ENCODE data around the gene KIF5C. TPM values are rescaled to one million over a fixed set of nuclear protein-coding genes. Genes with fewer than 3 reads are reported as not detected.
"Not testable (repeated sequence)": the region's sequence is repeated elsewhere in the genome, so short reads cannot be mapped to it uniquely, and the experiment has no call there.

Gene KIF5C
- total RNA-seq, 1 experiment from 2014 or later = 0.21 TPM

GRCh38 chr2:148978026-148978685, 103.1 kb downstream of the KIF5C start:
- ChIA-PET CTCF (interaction anchor here (0.7 to 1.2 kb wide), 4 partner anchors 13 to 884 kb away, joined by 3 read pairs; no protein-coding TSS in a partner anchor), POLR2A (interaction anchor here (0.6 kb wide), 1 partner anchor 1154 kb away, joined by 3 read pairs; no protein-coding TSS in a partner anchor)
- Mint-ChIP-seq H3K36me3 (ENCODE audit: insufficient read depth, unreplicated experiment) (no peaks in the 10 kb centered on the region), H3K27me3 (ENCODE audit: insufficient read depth, unreplicated experiment) (no peaks in the 10 kb centered on the region), H3K4me1 (ENCODE audit: insufficient read depth, unreplicated experiment) (no peaks in the 10 kb centered on the region), H3K27ac (ENCODE audit: low read depth, unreplicated experiment) (no peak overlapping the region), H3K9me3 (ENCODE audit: unreplicated experiment) (no peaks in the 10 kb centered on the region), H3K4me3 (ENCODE audit: unreplicated experiment) (no peak overlapping the region)
- BruUV-seq (replicated peaks) = no TSS peak
- intact Hi-C loops (cut with micrococcal nuclease) = no loop called here
- no peak for DNase-seq (ENCODE audit: unreplicated experiment)
- no peak for TF ChIP-seq CTCF (IDR thresholded peaks at IDR 0.05; ENCODE audit: unreplicated experiment)

- POLR2A ChIA-PET = interaction anchor here (0.6 kb wide), 1 partner anchor 1154 kb away, joined by 3 read pairs; no protein-coding TSS in a partner anchor
- H3K27ac Mint-ChIP-seq (ENCODE audit: low read depth, unreplicated experiment) = no peak overlapping the region
- no peaks in the 10 kb centered on the region for H3K4me1 Mint-ChIP-seq (ENCODE audit: insufficient read depth, unreplicated experiment)
- no peaks in the 10 kb centered on the region for H3K27me3 Mint-ChIP-seq (ENCODE audit: insufficient read depth, unreplicated experiment)
- no peaks in the 10 kb centered on the region for H3K36me3 Mint-ChIP-seq (ENCODE audit: insufficient read depth, unreplicated experiment)
- no peak overlapping the region for H3K4me3 Mint-ChIP-seq (ENCODE audit: unreplicated experiment)
- CTCF ChIA-PET = interaction anchor here (0.6 to 1.2 kb wide), 5 partner anchors 12 to 885 kb away, joined by 3 read pairs; no protein-coding TSS in a partner anchor
- intact Hi-C loops (cut with micrococcal nuclease) = no loop called here
- H3K9me3 Mint-ChIP-seq (ENCODE audit: unreplicated experiment) = no peaks in the 10 kb centered on the region
- DNase-seq (ENCODE audit: unreplicated experiment) = no peak
- no TSS peak for BruUV-seq (replicated peaks)
- TF ChIP-seq CTCF (IDR thresholded peaks at IDR 0.05; ENCODE audit: unreplicated experiment) = no peak
Measured at GRCh38 chr2:148978706-148979105, 103.7 kb downstream of the KIF5C start.

- no TSS peak for BruUV-seq (replicated peaks)
- no peaks in the 10 kb centered on the region for H3K27me3 Mint-ChIP-seq (ENCODE audit: insufficient read depth, unreplicated experiment)
- ChIA-PET CTCF (interaction anchor here (0.6 to 1.2 kb wide), 6 partner anchors 11 to 885 kb away, joined by 3 to 5 read pairs (median 3); no protein-coding TSS in a partner anchor), POLR2A (no interaction called here)
- no peaks in the 10 kb centered on the region for H3K9me3 Mint-ChIP-seq (ENCODE audit: unreplicated experiment)
- no peak for DNase-seq (ENCODE audit: unreplicated experiment)
- TF ChIP-seq CTCF (IDR thresholded peaks at IDR 0.05; ENCODE audit: unreplicated experiment) = no peak
- no peak overlapping the region for H3K27ac Mint-ChIP-seq (ENCODE audit: low read depth, unreplicated experiment)
- no peak overlapping the region for H3K4me3 Mint-ChIP-seq (ENCODE audit: unreplicated experiment)
- no peaks in the 10 kb centered on the region for H3K4me1 Mint-ChIP-seq (ENCODE audit: insufficient read depth, unreplicated experiment)
- H3K36me3 Mint-ChIP-seq (ENCODE audit: insufficient read depth, unreplicated experiment) = no peaks in the 10 kb centered on the region
- intact Hi-C loops (cut with micrococcal nuclease) = no loop called here
Measured at GRCh38 chr2:148979164-148979918, 104.3 kb downstream of the KIF5C start.

- POLR2A ChIA-PET = interaction anchor here (0.6 kb wide), 1 partner anchor 695 kb away, joined by 3 read pairs; no protein-coding TSS in a partner anchor
- DNase-seq (ENCODE audit: unreplicated experiment) = no peak
- Mint-ChIP-seq H3K4me3 (ENCODE audit: unreplicated experiment) (no peak overlapping the region), H3K27ac (ENCODE audit: low read depth, unreplicated experiment) (no peak overlapping the region), H3K36me3 (ENCODE audit: insufficient read depth, unreplicated experiment) (no peaks in the 10 kb centered on the region), H3K27me3 (ENCODE audit: insufficient read depth, unreplicated experiment) (no peaks in the 10 kb centered on the region), H3K9me3 (ENCODE audit: unreplicated experiment) (no peaks in the 10 kb centered on the region), H3K4me1 (ENCODE audit: insufficient read depth, unreplicated experiment) (no peaks in the 10 kb centered on the region)
- no TSS peak for BruUV-seq (replicated peaks)
- no peak for TF ChIP-seq CTCF (IDR thresholded peaks at IDR 0.05; ENCODE audit: unreplicated experiment)
- intact Hi-C loops (cut with micrococcal nuclease) = no loop called here
- CTCF ChIA-PET = interaction anchor here (0.7 to 1.0 kb wide), 2 partner anchors 10 to 16 kb away, joined by 4 to 5 read pairs; no protein-coding TSS in a partner anchor
Measured at GRCh38 chr2:148979919-148980277, 104.9 kb downstream of the KIF5C start.

- H3K27ac Mint-ChIP-seq (ENCODE audit: low read depth, unreplicated experiment); DNase-seq (ENCODE audit: unreplicated experiment); H3K27me3 Mint-ChIP-seq (ENCODE audit: insufficient read depth, unreplicated experiment); H3K4me1 Mint-ChIP-seq (ENCODE audit: insufficient read depth, unreplicated experiment); H3K4me3 Mint-ChIP-seq (ENCODE audit: unreplicated experiment); intact Hi-C loops (cut with micrococcal nuclease); H3K36me3 Mint-ChIP-seq (ENCODE audit: insufficient read depth, unreplicated experiment); H3K9me3 Mint-ChIP-seq (ENCODE audit: unreplicated experiment); BruUV-seq (replicated peaks): not testable (repeated sequence)
- ChIA-PET CTCF (interaction anchor here (0.6 to 1.5 kb wide), 4 partner anchors 10 to 471 kb away, joined by 3 to 7 read pairs (median 4); no protein-coding TSS in a partner anchor), POLR2A (interaction anchor here (0.6 kb wide), 1 partner anchor 695 kb away, joined by 3 read pairs; no protein-coding TSS in a partner anchor)
Measured at GRCh38 chr2:148980496-148980895, 105.5 kb downstream of the KIF5C start.

Data from MCF 10A (cell line).